HepG2 (cell line): Measurements from ENCODE around the gene LEAP2. TPM values are rescaled to one million over a fixed set of nuclear protein-coding genes. Genes with fewer than 3 reads are reported as not detected.

ENCODE experiments used
- ATAC-seq: fragments of 200-7000 bp; cut with Tn5 transposase; 3 replicates; pipeline ENCODE4 v1.9.1; 2020; ENCODE audit warnings: mild to moderate bottlenecking, moderate library complexity
- BruUV-seq: library from RNA; stranded (reverse); fragments of 400-500 nt; replicated peaks from 2 replicates; lab custom pipeline; 2021; lab: Mats Ljungman, UMichigan
- CTCF ChIA-PET: fragments of 300-600 bp; formaldehyde crosslinking; extraction: SDS; loops from one replicate; lab custom pipeline; 2021; ENCODE audit warnings: low total read pairs, inconsistent platforms, low intra/inter-chr PET ratio; lab: Yijun Ruan, JAX
- POLR2A ChIA-PET: fragments of 350-600 bp; sonication (Branson Sonifier 250); formaldehyde crosslinking; loops from one replicate; lab custom pipeline; 2020; ENCODE audit warnings: antibody characterized with exemption, inconsistent platforms; lab: Yijun Ruan, JAX
- DNase-seq: peaks from one replicate; pipeline ENCODE4 v3.0.0-alpha.2; 2015; ENCODE audit warnings: low spot score
- FAIRE-seq: peaks from 3 replicates; lab custom pipeline; 2011; peaks lifted over from hg19 to GRCh38; lab: Jason Lieb, UNC
- H2AFZ ChIP-seq: one replicate; pipeline ENCODE4 v1.6.1; 2011; ENCODE audit warnings: low read length, inconsistent platforms
- H3K27ac ChIP-seq: fragments of 300-600 bp; 3 replicates; pipeline ENCODE4 v1.8.0; 2011; ENCODE audit warnings: mixed run types, mild to moderate bottlenecking, mixed read lengths, low read length, inconsistent platforms; ENCODE audit not compliant: insufficient read depth; ENCODE audit errors: extremely low read length
- H3K27me3 ChIP-seq, 2 experiments: fragments of 200-600 bp in 1 of 2; 2 replicates in 1 of 2; 3 replicates in 1 of 2; pipeline versions ENCODE4 v1.6.0 to v1.8.0; 2011; ENCODE audit warnings: low read length in 2 of 2, mild to moderate bottlenecking in 2 of 2, moderate library complexity in 2 of 2, inconsistent platforms in 1 of 2; ENCODE audit not compliant: insufficient read depth in 2 of 2, control insufficient read depth in 1 of 2
- H3K36me3 ChIP-seq, 2 experiments: fragments of 200-600 bp in 1 of 2; replicated peaks in 1 of 2; 2 replicates in 1 of 2; 3 replicates in 1 of 2; pipeline versions ENCODE4 v1.5.1 to v1.8.0; 2011; ENCODE audit warnings: low read length in 2 of 2, inconsistent platforms in 1 of 2; ENCODE audit not compliant: insufficient read depth in 2 of 2, control insufficient read depth in 1 of 2
- H3K4me1 ChIP-seq: 2 replicates; pipeline ENCODE4 v1.5.1; 2012; ENCODE audit warnings: low read length, inconsistent platforms; ENCODE audit not compliant: insufficient read depth
- H3K4me2 ChIP-seq: 2 replicates; pipeline ENCODE4 v1.6.0; 2011; ENCODE audit warnings: low read depth, low read length, inconsistent platforms
- H3K4me3 ChIP-seq, 3 experiments: fragments of 200-600 bp in 1 of 3; sonication (generic), shearing (Covaris generic) in 1 of 3; replicated peaks in 1 of 3; 2 replicates each; pipeline ENCODE4 v1.5.1; 2011 to 2016; ENCODE audit warnings: low read length in 3 of 3, inconsistent platforms in 2 of 3, low read depth in 2 of 3, mild to moderate bottlenecking in 2 of 3, control low read depth in 1 of 3, mixed read lengths in 1 of 3; ENCODE audit not compliant: insufficient read depth in 1 of 3
- H3K79me2 ChIP-seq: one replicate; pipeline ENCODE4 v1.6.1; 2011; ENCODE audit warnings: low read length, inconsistent platforms; ENCODE audit not compliant: insufficient read depth
- H3K9ac ChIP-seq: 2 replicates; pipeline ENCODE4 v1.6.0; 2011; ENCODE audit warnings: mild to moderate bottlenecking, low read depth, low read length, inconsistent platforms; ENCODE audit not compliant: insufficient read depth
- H3K9me3 ChIP-seq: 2 replicates; pipeline ENCODE4 v1.5.1; 2012; ENCODE audit warnings: mild to moderate bottlenecking, low read length
- H4K20me1 ChIP-seq: 2 replicates; pipeline ENCODE4 v1.6.0; 2011; ENCODE audit warnings: inconsistent platforms, mild to moderate bottlenecking, low read length, moderate library complexity; ENCODE audit not compliant: insufficient read depth
- CBX1 ChIP-seq: IDR thresholded peaks from one replicate; pipeline ENCODE4 v1.6.1; 2016; ENCODE audit warnings: antibody characterized with exemption, low read depth
- CHCHD3 ChIP-seq: sonication (generic); formaldehyde crosslinking; IDR thresholded peaks from 2 replicates; pipeline ENCODE4 v1.8.0; 2022; ENCODE audit warnings: mild to moderate bottlenecking, missing genetic modification reagents, moderate library complexity
- CHD4 ChIP-seq: fragments of 200-600 bp; sonication (generic); IDR thresholded peaks from 2 replicates; pipeline ENCODE4 v1.7.0; 2017; ENCODE audit warnings: mild to moderate bottlenecking, low read length, borderline replicate concordance
- CREM ChIP-seq, 2 experiments: sonication (generic) in 1 of 2; formaldehyde crosslinking in 1 of 2; IDR thresholded peaks; 2 replicates each; pipeline versions ENCODE4 v1.4.0 to v1.6.1; 2016 to 2020; ENCODE audit warnings: antibody characterized with exemption in 1 of 2, mild to moderate bottlenecking in 1 of 2, missing genetic modification reagents in 1 of 2
- GABPA ChIP-seq, 2 experiments: IDR thresholded peaks; 2 replicates each; pipeline ENCODE4 v1.6.1; 2011 to 2016; ENCODE audit warnings: low read depth in 2 of 2, low read length in 1 of 2, missing biosample characterization in 1 of 2, missing genetic modification characterization in 1 of 2
- RFX5 ChIP-seq: IDR thresholded peaks from 2 replicates; pipeline ENCODE4 v1.6.1; 2011; ENCODE audit warnings: low read depth, low read length, improper control_type of control experiment
- SP1 ChIP-seq, 2 experiments: fragments of 450-650 bp in 1 of 2; sonication (generic) in 1 of 2; formaldehyde crosslinking in 1 of 2; IDR thresholded peaks; 2 replicates each; pipeline versions ENCODE4 v1.4.0 to v1.6.1; 2016 to 2020; ENCODE audit warnings: missing genetic modification reagents in 1 of 2
- THYN1 ChIP-seq: sonication (generic); formaldehyde crosslinking; IDR thresholded peaks from 2 replicates; pipeline ENCODE4 v1.8.1; 2023; ENCODE audit warnings: low read depth, mild to moderate bottlenecking, moderate library complexity, missing genetic modification reagents, borderline replicate concordance
- ZBTB21 ChIP-seq: sonication (generic); formaldehyde crosslinking; IDR thresholded peaks from 2 replicates; pipeline ENCODE4 v1.4.0; 2020; ENCODE audit warnings: missing genetic modification reagents
- ZNF670 ChIP-seq: sonication (generic); formaldehyde crosslinking; IDR thresholded peaks from 2 replicates; pipeline ENCODE4 v1.8.0; 2022; ENCODE audit warnings: mild to moderate bottlenecking, missing genetic modification reagents, borderline replicate concordance
- WGBS: methylation state at CpG from one replicate; pipeline ENCODE4 v1.1.6; 2017; ENCODE audit warnings: low lambda C conversion rate; 5-methylcytosine and 5-hydroxymethylcytosine counted together
- in situ Hi-C: cut with HindIII; loops from 2 replicates; pipeline ENCODE4 v1.10.0; 2017; ENCODE audit warnings: low pct_unique_long_range_greater_than_20kb; ENCODE audit not compliant: extremely low pct_ligation_motif_present
- intact Hi-C: fragments of 100-400 bp; cut with micrococcal nuclease; formaldehyde crosslinking; loops from one replicate; pipeline ENCODE4 v1.10.0; 2022; ENCODE audit not compliant: unreplicated experiment
- polyA plus RNA-seq, 8 experiments: library from polyadenylated mRNA; depleted of rRNA in 3 of 8; stranded (reverse) in 7 of 8; unstranded in 1 of 8; fragments of >200 nt; fragmentation: Illumina TruSeq in 4 of 8; extraction: Trizol in 4 of 8; gene quantifications; 2 replicates each; pipeline versions ENCODE4 v1.2.1 to v1.2.3, GENCODE V29; 2011 to 2016; ENCODE audit warnings: low read depth in 4 of 8, missing spikeins in 1 of 8, mixed read lengths in 1 of 8; ENCODE audit not compliant: insufficient read depth in 1 of 8
- total RNA-seq, 5 experiments: library from RNA; depleted of rRNA; stranded (reverse); fragments of >200 nt; fragmentation: Illumina TruSeq; extraction: Trizol; gene quantifications; 2 replicates each; pipeline ENCODE4 v1.2.3, GENCODE V29; 2016; ENCODE audit warnings: low read depth in 1 of 5

Gene LEAP2
- total and polyA plus RNA-seq, 2 of the 13 experiments (the other 11 are each of a cell fraction or from before 2014, with no cell fraction given): 23.9 to 51.9 TPM

GRCh38 chr5:132834057-132834456 lies 39.4 kb upstream of the LEAP2 start (continued):
- no peak for TF ChIP-seq GABPA (IDR thresholded peaks at IDR 0.05; ENCODE audit: low read depth, low read length)
- TF ChIP-seq GABPA (CRISPR knock-in tag; IDR thresholded peaks at IDR 0.05; ENCODE audit: low read depth): no peak
- TF ChIP-seq SP1 (IDR thresholded peaks at IDR 0.05): no peak
- no peak for TF ChIP-seq SP1 (CRISPR knock-in tag; IDR thresholded peaks at IDR 0.05)
- no peak for TF ChIP-seq CHCHD3 (CRISPR knock-in tag)
- TF ChIP-seq ZBTB21 (CRISPR knock-in tag): no peak
- TF ChIP-seq THYN1 (CRISPR knock-in tag): no peak
- no peak for TF ChIP-seq ZNF670 (CRISPR knock-in tag)
- no peak for TF ChIP-seq CBX1

GRCh38 chr5:132836852-132837251 lies 36.6 kb upstream of the LEAP2 start:
- in situ Hi-C loops (no loop called here), intact Hi-C loops (no loop called here)
- BruUV-seq: no TSS peak
- Histone ChIP-seq H3K79me2 (no peaks in the 10 kb centered on the region), H3K9me3 (no peaks in the 10 kb centered on the region), H3K4me1 (peaks cover 87% of the 10 kb centered on the region), H3K4me3 (no peak overlapping the region), H3K27ac (peak overlapping the region; percentile 98), H3K4me2 (peak overlapping the region; percentile 92), H3K36me3 (no peaks in the 10 kb centered on the region), H3K9ac (peak overlapping the region; percentile 7; the same call in 1 of the 2 replicates), H4K20me1 (no peaks in the 10 kb centered on the region), H2AFZ (no peak overlapping the region), H3K27me3 (no peaks in the 10 kb centered on the region)
- POLR2A ChIA-PET: interaction anchor here (0.5 to 4.8 kb wide), 9 partner anchors 14 to 191 kb away, joined by 3 to 43 read pairs (median 3); partner anchors contain the start of genes GDF9 and UQCRQ
- CTCF ChIA-PET: no interaction called here
- 15% methylated on average over 1 of the region's 1 CpG for WGBS
- 0 out of 2 replicates have a peak, but pooled peaks have one; percentile 3 for TF ChIP-seq CREM (IDR thresholded peaks at IDR 0.05)
- no peak for TF ChIP-seq CREM (CRISPR knock-in tag; IDR thresholded peaks at IDR 0.05)
- TF ChIP-seq RFX5: no peak
- TF ChIP-seq CHD4: peak; percentile 45; the same call in 1 of the 2 replicates
- FAIRE-seq (no peak), DNase-seq (no peak), ATAC-seq (no peak)
